Colonic mucosa (tissue), 4 donors: ENCODE results near the gene PTX3. TPM values are rescaled to one million over a fixed set of nuclear protein-coding genes. Genes with fewer than 3 reads are reported as not detected.

Experiments used
- DNase-seq: peaks from one replicate; pipeline ENCODE4 v3.0.0-alpha.2; 2020
- H3K27ac ChIP-seq: fragments of 200-600 bp; one replicate; pipeline ENCODE4 v1.8.0; 2021
- H3K27me3 ChIP-seq: fragments of 200-600 bp; one replicate; pipeline ENCODE4 v1.8.0; 2021
- H3K36me3 ChIP-seq: fragments of 200-600 bp; one replicate; pipeline ENCODE4 v1.8.0; 2021
- H3K4me1 ChIP-seq: fragments of 200-600 bp; one replicate; pipeline ENCODE4 v1.8.0; 2021; ENCODE audit warnings: mild to moderate bottlenecking
- H3K4me3 ChIP-seq: fragments of 200-600 bp; one replicate; pipeline ENCODE4 v1.8.0; 2021
- H3K9ac ChIP-seq, 2 donors: one replicate each; pipeline ENCODE4 v1.7.0; 2013; ENCODE audit warnings: control low read depth in 2 of 2, low read depth in 2 of 2, low read length in 2 of 2
- H3K9me3 ChIP-seq: fragments of 200-600 bp; one replicate; pipeline ENCODE4 v1.8.0; 2021
- CTCF ChIP-seq: fragments of 200-600 bp; IDR thresholded peaks from one replicate; pipeline ENCODE4 v1.8.0; 2022; ENCODE audit warnings: antibody characterized with exemption, mild to moderate bottlenecking
- intact Hi-C: fragments of 100-400 bp; cut with DNase I; formaldehyde crosslinking; loops from one replicate; pipeline ENCODE4 v1.14.1; 2022
- total RNA-seq, 2 donors: library from RNA; stranded (reverse); fragmentation: NEBNext Ultra II Directional in 1 of 2; extraction: Animal tissue kit (Norgen Biotek cat#: 25700) in 1 of 2; gene quantifications; one replicate each; pipeline ENCODE4 v1.2.1, GENCODE V29; 2021
- donor health status: healthy.
- donor health status: DM: no; HTN: no; CAD: no.
- donor health status: DM: no; HTN: no; CAD: no.

The PTX3 gene
- total RNA-seq, 2 donors from 2014 or later, result 1.0 to 1.4 TPM

GRCh38 chr3:157393113-157393512, 43.5 kb upstream of the PTX3 start:
- TF ChIP-seq CTCF, result no peak
- Histone ChIP-seq H3K4me1 (no peaks in the 10 kb centered on the region), H3K9ac (no peak overlapping the region)

GRCh38 chr3:157394411-157394810, 42.2 kb upstream of the PTX3 start:
- no peak overlapping the region for H3K9ac ChIP-seq
- H3K36me3 ChIP-seq, result no peaks in the 10 kb centered on the region
- H3K4me1 ChIP-seq, result no peaks in the 10 kb centered on the region
- H3K27ac ChIP-seq, result no peak overlapping the region
- no peak for DNase-seq
- no peak for TF ChIP-seq CTCF
- intact Hi-C loops, result no loop called here
- H3K27me3 ChIP-seq, result no peaks in the 10 kb centered on the region
- H3K4me3 ChIP-seq, result no peak overlapping the region
- H3K9me3 ChIP-seq, result no peaks in the 10 kb centered on the region

More at GRCh38 chr3:157393113-157393512, 43.5 kb upstream of the PTX3 start:
- Histone ChIP-seq H3K9me3 (no peaks in the 10 kb centered on the region), H3K27ac (no peak overlapping the region), H3K4me3 (no peak overlapping the region), H3K27me3 (no peaks in the 10 kb centered on the region), H3K36me3 (no peaks in the 10 kb centered on the region)
- intact Hi-C loops, result no loop called here
- no peak for DNase-seq

- Histone ChIP-seq H3K27ac (no peak overlapping the region), H3K4me3 (no peak overlapping the region), H3K36me3 (no peaks in the 10 kb centered on the region), H3K4me1 (no peaks in the 10 kb centered on the region), H3K9me3 (no peaks in the 10 kb centered on the region), H3K9ac (no peak overlapping the region), H3K27me3 (no peaks in the 10 kb centered on the region)
- TF ChIP-seq CTCF, result no peak
- intact Hi-C loops, result no loop called here
- DNase-seq, result no peak
Observed at GRCh38 chr3:157398598-157398997, 38.1 kb upstream of the PTX3 start.

GRCh38 chr3:157404381-157404780, 32.3 kb upstream of the PTX3 start:
- TF ChIP-seq CTCF, result no peak
- intact Hi-C loops, result no loop called here
- Histone ChIP-seq H3K27me3 (no peaks in the 10 kb centered on the region), H3K4me1 (no peaks in the 10 kb centered on the region), H3K4me3 (no peak overlapping the region), H3K9ac (no peak overlapping the region), H3K36me3 (no peaks in the 10 kb centered on the region), H3K27ac (no peak overlapping the region), H3K9me3 (no peaks in the 10 kb centered on the region)
- no peak for DNase-seq

- no peak for TF ChIP-seq CTCF
- H3K36me3 ChIP-seq, result no peaks in the 10 kb centered on the region
- no peak overlapping the region for H3K4me3 ChIP-seq
- no peak for DNase-seq
- intact Hi-C loops, result no loop called here
- no peaks in the 10 kb centered on the region for H3K4me1 ChIP-seq
- no peak overlapping the region for H3K9ac ChIP-seq
- no peak overlapping the region for H3K27ac ChIP-seq
- no peaks in the 10 kb centered on the region for H3K9me3 ChIP-seq
- no peaks in the 10 kb centered on the region for H3K27me3 ChIP-seq
Observed at GRCh38 chr3:157405457-157405856, 31.2 kb upstream of the PTX3 start.

DNA sequence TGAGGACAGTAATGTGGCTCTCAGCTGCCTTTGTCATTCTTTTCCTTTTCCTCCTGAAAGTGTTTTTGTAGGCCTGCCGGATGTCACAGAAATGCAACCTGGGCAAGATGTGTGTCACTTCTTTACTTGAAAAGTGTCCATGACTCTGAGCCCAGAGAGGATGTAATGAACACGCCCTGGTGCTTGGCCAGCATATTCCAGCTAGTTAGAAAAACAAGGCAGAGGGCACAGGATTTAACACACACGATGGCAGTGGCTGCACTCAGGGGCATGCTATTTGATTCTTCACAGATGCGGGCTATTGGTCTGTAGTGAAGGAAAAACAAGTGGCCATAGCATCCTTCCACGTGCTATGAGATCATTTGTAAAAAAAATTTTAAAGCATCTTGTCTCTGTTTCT, 30.3 kb upstream of the PTX3 start:
- Histone ChIP-seq H3K36me3 (no peaks in the 10 kb centered on the region), H3K4me1 (no peaks in the 10 kb centered on the region), H3K9ac (no peak overlapping the region), H3K27ac (no peak overlapping the region), H3K4me3 (no peak overlapping the region), H3K27me3 (no peaks in the 10 kb centered on the region), H3K9me3 (no peaks in the 10 kb centered on the region)
- DNase-seq, result no peak
- TF ChIP-seq CTCF, result no peak
- intact Hi-C loops, result no loop called here
